Breast epithelium (tissue), 3 donors: ENCODE results near the gene IQCN.
A peak's percentile ranks its signal among the peaks of the same experiment; 100 is the strongest.

Source experiments
- POLR2AphosphoS5 ChIP-seq, 3 donors: sonication (generic); formaldehyde crosslinking; IDR thresholded peaks; one replicate each; pipeline ENCODE4 v1.6.1; 2017; ENCODE audit warnings: antibody characterized with exemption in 3 of 3
- TF ChIP-seq, protein P1 (sequence below), 3 donors: fragments of 450-650 bp; IDR thresholded peaks; one replicate each; pipeline ENCODE4 v1.5.1; 2016 to 2017; ENCODE audit warnings: antibody characterized with exemption in 3 of 3, mild to moderate bottlenecking in 3 of 3, moderate library complexity in 3 of 3

DNA sequence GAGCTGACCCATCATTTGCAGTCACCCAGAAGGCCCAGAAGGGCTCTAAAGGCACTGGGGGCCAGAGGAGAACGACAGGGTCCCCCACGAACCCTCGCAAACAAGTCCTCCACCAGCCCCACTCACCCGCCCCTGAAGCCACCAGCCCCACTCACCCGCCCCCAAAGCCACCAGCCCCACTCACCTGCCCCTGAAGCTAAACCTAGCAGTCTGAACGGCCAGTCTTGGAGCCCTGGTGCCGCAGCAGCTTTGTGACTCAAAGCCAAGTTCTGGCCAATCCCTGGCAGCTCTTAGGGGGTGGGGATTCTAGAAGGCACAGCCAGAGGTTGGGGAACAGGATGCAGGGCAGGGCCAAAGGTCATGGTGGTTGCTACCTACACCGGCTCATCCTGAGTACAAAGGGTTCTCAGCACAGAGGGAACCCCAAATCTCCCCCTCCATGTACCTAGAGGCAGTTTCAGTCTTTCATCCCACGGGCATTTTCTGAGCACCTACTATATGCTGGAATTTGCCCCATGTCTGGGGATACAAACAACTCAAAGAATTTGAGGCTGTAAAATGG is at the start of gene IQCN:
- TF ChIP-seq, protein P1, sequence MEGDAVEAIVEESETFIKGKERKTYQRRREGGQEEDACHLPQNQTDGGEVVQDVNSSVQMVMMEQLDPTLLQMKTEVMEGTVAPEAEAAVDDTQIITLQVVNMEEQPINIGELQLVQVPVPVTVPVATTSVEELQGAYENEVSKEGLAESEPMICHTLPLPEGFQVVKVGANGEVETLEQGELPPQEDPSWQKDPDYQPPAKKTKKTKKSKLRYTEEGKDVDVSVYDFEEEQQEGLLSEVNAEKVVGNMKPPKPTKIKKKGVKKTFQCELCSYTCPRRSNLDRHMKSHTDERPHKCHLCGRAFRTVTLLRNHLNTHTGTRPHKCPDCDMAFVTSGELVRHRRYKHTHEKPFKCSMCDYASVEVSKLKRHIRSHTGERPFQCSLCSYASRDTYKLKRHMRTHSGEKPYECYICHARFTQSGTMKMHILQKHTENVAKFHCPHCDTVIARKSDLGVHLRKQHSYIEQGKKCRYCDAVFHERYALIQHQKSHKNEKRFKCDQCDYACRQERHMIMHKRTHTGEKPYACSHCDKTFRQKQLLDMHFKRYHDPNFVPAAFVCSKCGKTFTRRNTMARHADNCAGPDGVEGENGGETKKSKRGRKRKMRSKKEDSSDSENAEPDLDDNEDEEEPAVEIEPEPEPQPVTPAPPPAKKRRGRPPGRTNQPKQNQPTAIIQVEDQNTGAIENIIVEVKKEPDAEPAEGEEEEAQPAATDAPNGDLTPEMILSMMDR (IDR thresholded peaks at IDR 0.05) = no peak
- TF ChIP-seq POLR2AphosphoS5 (IDR thresholded peaks at IDR 0.05) = peak in 1 of 3 donors; percentile 61
